Measurements from ENCODE around the gene FZD4.
"Not testable (repeated sequence)": the region's sequence is repeated elsewhere in the genome, so short reads cannot be mapped to it uniquely, and the experiment has no call there.

FZD4 gene

GRCh38 chr11:86955361-86956120 is at the start of gene FZD4:
Gene FZD4 (minus strand): TSS chr11:86955395. CDS start chr11:86955085, 310 bp downstream.
- no peak for TF ChIP-seq ZFX (IDR thresholded peaks at IDR 0.05)
- TF ChIP-seq CTCF (conservative IDR thresholded peaks at IDR 0.05) = peak; percentile 24
- H3K27ac ChIP-seq = peak within 1 kb of the TSS; percentile 98

DNA sequence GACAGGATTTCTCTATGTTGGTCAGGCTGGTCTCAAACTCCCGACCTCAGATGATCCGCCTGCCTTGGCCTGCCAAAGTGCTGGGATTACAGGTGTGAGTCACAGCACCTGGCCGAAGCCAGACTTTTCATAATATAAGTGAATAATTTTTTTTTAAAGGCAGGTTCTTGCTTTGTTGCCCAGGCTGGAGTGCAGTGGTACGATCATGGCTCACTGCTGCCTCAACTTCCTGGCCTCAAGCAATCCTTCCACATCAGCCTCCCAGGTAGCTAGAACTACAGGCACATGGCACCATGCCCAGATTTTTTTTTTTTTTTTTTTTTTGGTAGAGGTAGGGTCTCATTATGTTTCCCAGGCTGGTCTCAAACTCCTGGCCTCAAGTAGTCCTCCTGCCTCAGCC is 49.1 kb upstream of the FZD4 start:
- H3K27ac ChIP-seq = peak overlapping the region; percentile 87

DNA sequence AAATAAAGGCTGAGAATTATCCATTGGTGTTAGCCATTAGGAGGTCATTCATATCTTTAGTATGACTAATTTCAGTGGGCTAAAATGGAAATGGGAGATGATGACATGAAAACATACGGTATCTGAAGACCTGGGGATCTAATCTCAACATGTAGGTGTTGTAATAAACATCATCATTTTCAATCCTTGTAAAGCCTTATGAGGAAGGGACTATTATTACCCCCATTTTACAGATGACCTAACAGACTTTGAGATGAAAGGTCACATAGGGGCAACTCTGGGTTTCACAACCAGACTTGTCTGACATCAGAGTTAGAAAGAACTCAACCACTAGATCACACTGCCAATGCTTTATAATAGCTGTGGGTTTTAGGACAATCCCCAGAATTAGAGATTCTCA is 47.7 kb upstream of the FZD4 start:
- H3K27ac ChIP-seq = no peak overlapping the region
- TF ChIP-seq CTCF (conservative IDR thresholded peaks at IDR 0.05) (no peak), ZFX (IDR thresholded peaks at IDR 0.05) (no peak)

DNA sequence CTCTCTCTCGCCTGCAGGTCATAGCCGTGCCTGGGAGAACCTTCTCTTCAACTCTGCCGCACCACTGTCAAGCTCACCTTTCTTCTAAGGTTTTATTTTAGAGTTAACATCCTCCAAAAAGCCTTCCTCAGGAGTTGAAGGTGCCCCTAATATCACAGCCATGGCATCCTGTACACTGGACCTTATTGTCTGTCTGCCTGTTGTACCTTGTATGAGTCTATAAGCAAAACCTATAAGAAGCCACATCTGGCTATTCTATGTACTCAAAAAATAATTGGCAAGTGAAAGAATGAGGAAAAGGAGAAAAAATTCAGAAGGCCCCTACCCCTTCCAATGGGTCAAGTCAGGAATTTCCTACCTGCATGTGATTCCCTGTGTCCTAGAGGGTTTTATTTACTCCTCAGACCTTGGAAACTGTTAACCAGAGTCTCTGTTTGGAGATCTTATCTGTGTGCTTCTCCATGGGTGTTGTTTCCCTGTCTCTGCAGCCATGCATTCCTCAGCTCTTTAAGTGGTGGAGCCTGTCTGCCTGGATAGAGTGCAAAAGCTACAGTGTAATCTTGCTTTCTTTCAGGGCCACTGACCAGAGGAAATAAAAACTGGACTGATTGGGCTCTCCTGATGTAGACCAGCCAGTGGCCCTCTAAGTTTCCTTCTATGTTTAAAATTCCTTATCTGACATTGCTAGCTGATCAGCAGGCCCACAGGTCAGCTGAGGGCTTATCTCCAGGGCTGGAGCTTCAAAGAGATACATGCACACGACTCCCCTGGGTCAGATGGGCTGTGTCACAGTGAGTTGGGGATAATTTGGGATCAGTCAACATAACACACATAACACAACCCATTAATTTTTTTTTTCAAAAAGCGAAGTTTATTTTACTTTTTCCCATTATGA is 44.9 kb upstream of the FZD4 start:
- no peak for TF ChIP-seq ZFX (IDR thresholded peaks at IDR 0.05)
- TF ChIP-seq CTCF (conservative IDR thresholded peaks at IDR 0.05) = no peak
- peak overlapping the region; percentile 65; the same call in 1 of the 2 replicates for H3K27ac ChIP-seq

- H3K27ac ChIP-seq = peak overlapping the region; percentile 65; the same call in 1 of the 2 replicates
- TF ChIP-seq CTCF (conservative IDR thresholded peaks at IDR 0.05) (no peak), ZFX (IDR thresholded peaks at IDR 0.05) (no peak)
Observed at GRCh38 chr11:86999388-86999787, 44.2 kb upstream of the FZD4 start.

- no peak overlapping the region for H3K27ac ChIP-seq
- TF ChIP-seq CTCF (conservative IDR thresholded peaks at IDR 0.05) (no peak), ZFX (IDR thresholded peaks at IDR 0.05) (no peak)
Observed at GRCh38 chr11:86996953-86997570, 41.9 kb upstream of the FZD4 start.

GRCh38 chr11:86993031-86993430 is 37.8 kb upstream of the FZD4 start:
- no peak overlapping the region for H3K27ac ChIP-seq
- TF ChIP-seq ZFX (IDR thresholded peaks at IDR 0.05) = no peak

DNA sequence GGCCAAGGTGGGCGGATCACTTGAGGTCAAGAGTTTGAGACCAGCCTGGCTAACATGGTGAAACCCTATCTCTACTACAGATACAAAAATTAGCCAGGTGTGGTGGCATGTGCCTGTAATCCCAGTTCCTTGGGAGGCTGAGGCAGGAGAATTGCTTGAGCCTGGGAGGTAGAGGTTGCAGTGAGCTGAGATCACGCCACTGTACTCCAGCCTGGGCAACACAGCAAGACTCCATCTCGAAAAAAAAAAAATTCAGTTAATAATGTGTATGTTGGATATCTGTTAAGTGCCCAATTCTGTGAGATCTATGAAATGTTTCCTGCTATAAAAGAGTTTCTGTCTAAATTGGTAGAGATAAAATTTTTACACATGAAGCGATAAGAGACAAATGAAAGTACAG is 37.1 kb upstream of the FZD4 start:
- not testable (repeated sequence) for H3K27ac ChIP-seq
